ENCODE measurements around the gene ISG20. TPM values are rescaled to one million over a fixed set of nuclear protein-coding genes. Genes with fewer than 3 reads are reported as not detected.
A peak's percentile ranks its signal among the peaks of the same experiment; 100 is the strongest.

Gene ISG20
- total and polyA plus RNA-seq, 12 donors, result 2.0 to 23.0 (median 4.5) TPM

DNA sequence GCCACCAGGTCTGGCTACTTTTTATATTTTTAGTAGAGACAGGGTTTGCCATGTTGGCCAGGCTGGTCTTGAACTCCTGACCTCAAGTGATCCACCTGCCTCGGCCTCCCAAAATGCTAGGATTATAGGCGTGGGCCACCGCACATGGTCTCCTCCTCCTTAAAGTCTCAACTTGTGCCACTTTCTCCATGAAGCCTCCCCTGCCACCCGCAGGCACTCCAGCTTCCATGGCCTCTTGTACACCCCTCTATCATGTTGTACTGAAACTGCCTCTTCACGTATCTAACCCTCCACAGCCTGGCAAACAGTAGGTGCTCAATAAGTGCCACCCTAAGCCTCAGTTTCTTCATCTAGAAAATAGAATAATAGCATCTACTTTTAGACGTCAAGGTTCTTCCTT is 39.9 kb downstream of the ISG20 start:
- no peak for ATAC-seq
- peaks cover 0 to 5% (median 0%) of the 10 kb centered on the region in 7 donors for H3K27me3 ChIP-seq
- H3K9me3 ChIP-seq, result peaks cover 0 to 7% (median 0%) of the 10 kb centered on the region in 11 donors
- no peak for DNase-seq
- TF ChIP-seq, protein P1, sequence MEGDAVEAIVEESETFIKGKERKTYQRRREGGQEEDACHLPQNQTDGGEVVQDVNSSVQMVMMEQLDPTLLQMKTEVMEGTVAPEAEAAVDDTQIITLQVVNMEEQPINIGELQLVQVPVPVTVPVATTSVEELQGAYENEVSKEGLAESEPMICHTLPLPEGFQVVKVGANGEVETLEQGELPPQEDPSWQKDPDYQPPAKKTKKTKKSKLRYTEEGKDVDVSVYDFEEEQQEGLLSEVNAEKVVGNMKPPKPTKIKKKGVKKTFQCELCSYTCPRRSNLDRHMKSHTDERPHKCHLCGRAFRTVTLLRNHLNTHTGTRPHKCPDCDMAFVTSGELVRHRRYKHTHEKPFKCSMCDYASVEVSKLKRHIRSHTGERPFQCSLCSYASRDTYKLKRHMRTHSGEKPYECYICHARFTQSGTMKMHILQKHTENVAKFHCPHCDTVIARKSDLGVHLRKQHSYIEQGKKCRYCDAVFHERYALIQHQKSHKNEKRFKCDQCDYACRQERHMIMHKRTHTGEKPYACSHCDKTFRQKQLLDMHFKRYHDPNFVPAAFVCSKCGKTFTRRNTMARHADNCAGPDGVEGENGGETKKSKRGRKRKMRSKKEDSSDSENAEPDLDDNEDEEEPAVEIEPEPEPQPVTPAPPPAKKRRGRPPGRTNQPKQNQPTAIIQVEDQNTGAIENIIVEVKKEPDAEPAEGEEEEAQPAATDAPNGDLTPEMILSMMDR (IDR thresholded peaks at IDR 0.05), result no peak
- no peak overlapping the region for H3K27ac ChIP-seq
- no peaks in the 10 kb centered on the region for H3K36me3 ChIP-seq
- intact Hi-C loops (cut with DNase I), result no loop called here
- H3K4me3 ChIP-seq, result no peak overlapping the region
- 91 to 95% methylated on average over 6 of the region's 6 CpGs for WGBS, 2 donors
- H3K4me1 ChIP-seq, result no peaks in the 10 kb centered on the region

DNA sequence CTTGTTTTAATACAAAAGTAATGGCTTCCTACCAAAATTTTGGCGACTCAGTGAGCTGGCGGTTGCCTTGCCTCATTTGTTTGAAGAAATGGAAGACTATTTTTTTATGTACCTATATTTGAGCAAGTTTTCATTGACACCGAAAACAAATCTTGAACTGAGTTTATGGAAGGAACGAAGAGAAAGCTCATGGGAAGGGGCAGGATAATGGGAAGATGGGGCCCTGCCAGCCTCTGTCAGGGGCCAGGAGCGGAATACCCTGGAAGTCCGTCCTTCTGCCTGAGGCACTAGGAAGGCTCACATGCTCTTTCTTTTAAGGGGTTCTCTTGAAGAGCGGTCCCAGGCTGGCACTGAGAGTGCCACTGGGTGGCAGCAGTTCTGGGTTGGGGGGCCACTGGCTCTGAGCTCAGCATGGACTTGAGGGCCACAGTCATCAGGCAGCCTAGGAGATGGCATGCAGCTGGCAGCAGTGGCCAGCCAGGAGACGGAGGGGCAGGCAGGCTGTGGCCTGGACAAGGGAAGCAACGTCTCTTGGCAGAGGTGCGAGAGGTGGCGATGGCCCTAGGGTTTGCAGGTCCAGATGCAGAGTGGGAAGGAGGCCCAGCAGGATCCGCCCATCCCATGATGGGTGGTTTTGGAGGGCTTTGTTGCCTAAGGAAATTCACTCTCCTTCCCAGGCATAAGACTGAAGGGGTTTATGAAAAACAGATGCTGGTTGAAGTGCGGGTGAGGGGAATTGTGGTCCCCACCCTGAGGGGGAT is 41.6 kb downstream of the ISG20 start:
- ATAC-seq (no peak), DNase-seq (no peak)
- Histone ChIP-seq H3K4me3 (no peak overlapping the region), H3K4me1 (no peaks in the 10 kb centered on the region), H3K27me3 (peaks cover 0 to 3% (median 0%) of the 10 kb centered on the region in 7 donors), H3K9me3 (peaks cover 0 to 4% (median 0%) of the 10 kb centered on the region in 11 donors), H3K27ac (no peak overlapping the region), H3K36me3 (no peaks in the 10 kb centered on the region)
- intact Hi-C loops (cut with DNase I), result no loop called here
- TF ChIP-seq, protein P1 (IDR thresholded peaks at IDR 0.05), result no peak
- 88 to 90% methylated on average over 13 of the region's 13 CpGs for WGBS, 2 donors

DNA sequence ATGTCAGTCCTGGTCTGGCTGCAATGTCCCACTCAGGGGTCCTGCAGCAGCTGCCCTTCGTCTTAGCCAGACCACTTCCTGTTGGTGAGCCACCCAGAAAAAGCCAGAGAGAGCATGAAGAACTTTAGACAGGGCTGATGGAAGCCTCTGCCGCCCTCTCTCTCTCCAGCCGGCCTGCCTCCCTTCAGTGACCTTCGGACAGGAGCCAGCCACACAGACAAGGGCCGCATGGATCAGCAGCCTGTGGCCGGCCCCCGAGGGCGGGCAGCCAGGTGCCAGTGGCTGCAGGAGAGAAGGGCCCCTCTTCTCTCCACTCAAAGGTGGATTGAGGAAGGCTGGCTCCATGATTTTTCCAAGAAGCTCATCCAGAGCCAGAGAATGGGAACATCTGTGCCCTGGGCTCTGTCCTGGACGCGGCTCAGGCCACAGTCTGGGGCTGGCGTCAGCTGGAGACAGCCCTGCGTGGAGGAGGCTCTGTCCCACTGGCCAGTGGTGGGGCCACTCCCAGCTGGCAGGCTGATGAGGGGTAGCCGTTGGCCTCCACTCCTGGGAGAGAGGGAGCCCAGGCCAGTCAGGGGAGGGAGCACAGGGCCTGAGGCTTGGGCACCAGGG is 42.9 kb downstream of the ISG20 start:
- Histone ChIP-seq H3K27ac (no peak overlapping the region), H3K9me3 (no peaks in the 10 kb centered on the region), H3K36me3 (no peaks in the 10 kb centered on the region), H3K4me1 (peaks cover 0 to 3% (median 0%) of the 10 kb centered on the region in 9 donors), H3K27me3 (peaks cover 0 to 3% (median 0%) of the 10 kb centered on the region in 7 donors), H3K4me3 (no peak overlapping the region)
- intact Hi-C loops (cut with DNase I), result no loop called here
- ATAC-seq (peak in 4 of 8 donors; percentile 11 to 47 (median 25)), DNase-seq (no peak)
- TF ChIP-seq, protein P1 (IDR thresholded peaks at IDR 0.05), result no peak
- 58 to 59% methylated on average over 13 of the region's 13 CpGs for WGBS, 2 donors

DNA sequence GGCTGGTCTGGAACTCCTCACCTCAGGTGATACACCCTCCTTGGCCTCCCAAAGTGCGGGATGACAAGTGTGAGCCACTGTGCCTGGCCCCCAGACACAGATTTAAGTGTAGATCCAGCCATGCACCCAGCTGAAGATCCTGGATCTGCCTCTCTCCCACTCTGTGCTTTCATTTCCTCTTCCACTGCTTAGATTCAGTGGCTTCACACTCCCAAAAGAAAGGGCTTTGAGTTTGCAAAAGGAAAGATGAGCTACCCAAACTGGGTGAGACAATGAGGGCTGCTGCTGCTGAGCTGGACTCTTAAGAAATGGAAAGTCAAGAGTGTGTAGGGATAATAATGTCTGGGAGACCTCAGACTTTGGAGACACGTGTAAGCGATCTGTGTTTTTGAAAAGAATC is 45.5 kb downstream of the ISG20 start:
- TF ChIP-seq, protein P1 (IDR thresholded peaks at IDR 0.05), result no peak
- Histone ChIP-seq H3K9me3 (no peaks in the 10 kb centered on the region), H3K4me3 (no peak overlapping the region), H3K27me3 (peaks cover 0 to 7% (median 2%) of the 10 kb centered on the region in 7 donors), H3K27ac (no peak overlapping the region), H3K36me3 (no peaks in the 10 kb centered on the region), H3K4me1 (peaks cover 0 to 3% (median 0%) of the 10 kb centered on the region in 9 donors)
- 57 to 62% methylated on average over 3 of the region's 3 CpGs for WGBS, 2 donors
- intact Hi-C loops (cut with DNase I), result no loop called here
- ATAC-seq (no peak), DNase-seq (no peak)
